ENCODE results near the gene TENM4. TPM values are rescaled to one million over a fixed set of nuclear protein-coding genes. Genes with fewer than 3 reads are reported as not detected.

Gene TENM4
- total and polyA plus RNA-seq, 2 of the 8 experiments (the other 6 are each of a cell fraction or from before 2014, with no cell fraction given): 3.5 to 7.2 TPM

- TF ChIP-seq CTCF (IDR thresholded peaks at IDR 0.05; ENCODE audit: control extremely low read depth in 1 of 3, insufficient read depth in 1 of 3, low read depth in 1 of 3, low read length in 3 of 3): no peak
Measured at GRCh38 chr11:79296141-79296540, 144.7 kb downstream of the TENM4 start (continued).
